ENCODE measurements around the gene EEIG2.
"Not testable (repeated sequence)": the region's sequence is repeated elsewhere in the genome, so short reads cannot be mapped to it uniquely, and the experiment has no call there.

The EEIG2 gene

DNA sequence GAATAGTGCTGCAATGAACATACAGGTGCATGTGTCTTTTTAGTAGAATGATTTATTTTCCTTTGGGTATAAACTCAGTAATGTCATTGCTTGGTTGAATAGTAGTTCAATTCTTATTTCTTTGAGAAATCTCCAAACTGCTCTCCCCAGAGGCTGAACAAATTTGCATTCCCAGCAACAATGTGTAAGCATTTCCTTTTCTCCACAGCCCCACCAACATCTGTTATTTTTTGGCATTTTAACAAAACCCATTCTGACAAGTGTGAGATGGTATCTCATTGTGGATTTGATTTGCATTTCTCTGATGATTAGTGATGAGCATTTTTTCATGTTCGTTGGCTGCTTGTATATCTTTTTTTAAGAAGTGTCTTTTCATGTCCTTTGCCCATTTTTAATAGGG, 21.9 kb upstream of the EEIG2 start:
- Histone ChIP-seq H3K9ac (ENCODE audit: low read length) (no peak overlapping the region), H3K4me3 (ENCODE audit: low read depth, low read length, poor library complexity, severe bottlenecking) (no peak overlapping the region), H3F3A (ENCODE audit: insufficient read depth, low read length) (no peaks in the 10 kb centered on the region), H3K27ac (ENCODE audit: low read depth, low read length, poor library complexity, severe bottlenecking) (no peak overlapping the region), H2AFZ (ENCODE audit: low read length) (no peak overlapping the region), H3K4me1 (ENCODE audit: insufficient read depth, low read length, severe bottlenecking) (no peaks in the 10 kb centered on the region), H3K4me2 (ENCODE audit: low read length) (no peak overlapping the region), H3K36me3 (ENCODE audit: insufficient read depth, low read length) (no peaks in the 10 kb centered on the region; the same call in 1 of the 2 replicates), H3K9me3 (ENCODE audit: low read length) (no peaks in the 10 kb centered on the region), H3K79me2 (ENCODE audit: insufficient read depth, low read length) (no peaks in the 10 kb centered on the region), H3K9me2 (ENCODE audit: low read depth, low read length) (no peaks in the 10 kb centered on the region), H4K20me1 (ENCODE audit: insufficient read depth, low read length) (no peaks in the 10 kb centered on the region), H3K27me3 (ENCODE audit: insufficient read depth, low read length) (no peaks in the 10 kb centered on the region)
- no peak for TF ChIP-seq EZH2 (IDR thresholded peaks at IDR 0.05; ENCODE audit: borderline replicate concordance, low read length)
- TF ChIP-seq, protein P1, sequence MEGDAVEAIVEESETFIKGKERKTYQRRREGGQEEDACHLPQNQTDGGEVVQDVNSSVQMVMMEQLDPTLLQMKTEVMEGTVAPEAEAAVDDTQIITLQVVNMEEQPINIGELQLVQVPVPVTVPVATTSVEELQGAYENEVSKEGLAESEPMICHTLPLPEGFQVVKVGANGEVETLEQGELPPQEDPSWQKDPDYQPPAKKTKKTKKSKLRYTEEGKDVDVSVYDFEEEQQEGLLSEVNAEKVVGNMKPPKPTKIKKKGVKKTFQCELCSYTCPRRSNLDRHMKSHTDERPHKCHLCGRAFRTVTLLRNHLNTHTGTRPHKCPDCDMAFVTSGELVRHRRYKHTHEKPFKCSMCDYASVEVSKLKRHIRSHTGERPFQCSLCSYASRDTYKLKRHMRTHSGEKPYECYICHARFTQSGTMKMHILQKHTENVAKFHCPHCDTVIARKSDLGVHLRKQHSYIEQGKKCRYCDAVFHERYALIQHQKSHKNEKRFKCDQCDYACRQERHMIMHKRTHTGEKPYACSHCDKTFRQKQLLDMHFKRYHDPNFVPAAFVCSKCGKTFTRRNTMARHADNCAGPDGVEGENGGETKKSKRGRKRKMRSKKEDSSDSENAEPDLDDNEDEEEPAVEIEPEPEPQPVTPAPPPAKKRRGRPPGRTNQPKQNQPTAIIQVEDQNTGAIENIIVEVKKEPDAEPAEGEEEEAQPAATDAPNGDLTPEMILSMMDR (IDR thresholded peaks at IDR 0.05; ENCODE audit: low read length), result no peak

- no peaks in the 10 kb centered on the region for H4K20me1 ChIP-seq (ENCODE audit: insufficient read depth, low read length)
- H2AFZ ChIP-seq (ENCODE audit: low read length), result no peak overlapping the region
- H3K4me2 ChIP-seq (ENCODE audit: low read length), result no peak overlapping the region
- H3K9me3 ChIP-seq (ENCODE audit: low read length), result no peaks in the 10 kb centered on the region
- H3K4me1 ChIP-seq (ENCODE audit: insufficient read depth, low read length, severe bottlenecking), result no peaks in the 10 kb centered on the region
- H3K4me3 ChIP-seq (ENCODE audit: low read depth, low read length, poor library complexity, severe bottlenecking), result no peak overlapping the region
- H3K79me2 ChIP-seq (ENCODE audit: insufficient read depth, low read length), result no peaks in the 10 kb centered on the region
- H3K36me3 ChIP-seq (ENCODE audit: insufficient read depth, low read length), result no peaks in the 10 kb centered on the region
- H3K9ac ChIP-seq (ENCODE audit: low read length), result no peak overlapping the region
- H3K27me3 ChIP-seq (ENCODE audit: insufficient read depth, low read length), result no peaks in the 10 kb centered on the region
- H3K27ac ChIP-seq (ENCODE audit: low read depth, low read length, poor library complexity, severe bottlenecking), result no peak overlapping the region
- H3F3A ChIP-seq (ENCODE audit: insufficient read depth, low read length), result no peaks in the 10 kb centered on the region
- TF ChIP-seq, protein P1 (IDR thresholded peaks at IDR 0.05; ENCODE audit: low read length), result no peak
- TF ChIP-seq EZH2 (IDR thresholded peaks at IDR 0.05; ENCODE audit: borderline replicate concordance, low read length), result no peak
- H3K9me2 ChIP-seq (ENCODE audit: low read depth, low read length), result no peaks in the 10 kb centered on the region
Measured at GRCh38 chr1:108540977-108541376, 18.9 kb upstream of the EEIG2 start.

DNA sequence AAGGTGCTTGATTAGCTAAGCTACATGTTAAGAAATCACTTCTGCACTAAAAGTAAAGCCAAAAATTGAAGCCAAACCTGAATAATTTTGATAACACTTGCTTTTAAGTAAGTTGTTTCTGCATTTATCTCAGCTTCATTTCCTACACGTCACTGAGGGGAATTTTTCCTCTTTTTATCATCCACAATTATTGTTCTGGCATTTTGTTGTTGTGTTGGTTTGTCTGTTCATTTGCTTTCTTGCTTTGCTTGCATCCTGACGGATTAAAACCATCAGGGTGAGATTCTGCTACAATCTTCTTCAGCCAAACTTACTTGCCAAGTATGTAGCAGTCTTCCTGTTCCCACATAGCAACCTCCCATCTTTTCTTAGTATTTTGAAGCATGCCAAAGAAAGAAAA, 18.0 kb upstream of the EEIG2 start:
- H2AFZ ChIP-seq (ENCODE audit: low read length), result no peak overlapping the region
- H3F3A ChIP-seq (ENCODE audit: insufficient read depth, low read length), result no peaks in the 10 kb centered on the region
- H3K9me3 ChIP-seq (ENCODE audit: low read length), result no peaks in the 10 kb centered on the region
- no peaks in the 10 kb centered on the region for H3K36me3 ChIP-seq (ENCODE audit: insufficient read depth, low read length)
- no peak for TF ChIP-seq EZH2 (IDR thresholded peaks at IDR 0.05; ENCODE audit: borderline replicate concordance, low read length)
- TF ChIP-seq, protein P1 (IDR thresholded peaks at IDR 0.05; ENCODE audit: low read length), result no peak
- H3K4me3 ChIP-seq (ENCODE audit: low read depth, low read length, poor library complexity, severe bottlenecking), result no peak overlapping the region
- H3K9me2 ChIP-seq (ENCODE audit: low read depth, low read length), result no peaks in the 10 kb centered on the region
- no peak overlapping the region for H3K27ac ChIP-seq (ENCODE audit: low read depth, low read length, poor library complexity, severe bottlenecking)
- H4K20me1 ChIP-seq (ENCODE audit: insufficient read depth, low read length), result no peaks in the 10 kb centered on the region
- H3K9ac ChIP-seq (ENCODE audit: low read length), result no peak overlapping the region
- no peaks in the 10 kb centered on the region for H3K79me2 ChIP-seq (ENCODE audit: insufficient read depth, low read length)
- H3K4me2 ChIP-seq (ENCODE audit: low read length), result no peak overlapping the region
- H3K27me3 ChIP-seq (ENCODE audit: insufficient read depth, low read length), result no peaks in the 10 kb centered on the region
- no peaks in the 10 kb centered on the region for H3K4me1 ChIP-seq (ENCODE audit: insufficient read depth, low read length, severe bottlenecking)

DNA sequence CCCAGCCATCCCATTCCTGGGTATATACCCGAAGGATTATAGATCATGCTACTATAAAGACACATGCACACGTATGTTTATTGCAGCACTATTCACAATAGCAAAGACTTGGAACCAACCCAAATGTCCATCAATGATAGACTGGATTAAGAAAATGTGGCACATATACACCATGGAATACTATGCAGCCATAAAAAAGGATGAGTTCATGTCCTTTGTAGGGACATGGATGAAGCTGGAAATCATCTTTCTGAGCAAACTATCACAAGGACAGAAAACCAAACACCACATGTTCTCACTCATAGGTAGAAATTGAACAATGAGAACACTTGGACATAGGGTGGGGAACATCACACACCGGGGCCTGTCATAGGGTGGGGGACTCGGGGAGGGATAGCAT, 12.4 kb upstream of the EEIG2 start:
- not testable (repeated sequence) for H3K9me2 ChIP-seq (ENCODE audit: low read depth, low read length); H3F3A ChIP-seq (ENCODE audit: insufficient read depth, low read length); H3K4me1 ChIP-seq (ENCODE audit: insufficient read depth, low read length, severe bottlenecking); H3K4me2 ChIP-seq (ENCODE audit: low read length); H3K27ac ChIP-seq (ENCODE audit: low read depth, low read length, poor library complexity, severe bottlenecking); H3K9ac ChIP-seq (ENCODE audit: low read length); H2AFZ ChIP-seq (ENCODE audit: low read length); H3K79me2 ChIP-seq (ENCODE audit: insufficient read depth, low read length); H3K36me3 ChIP-seq (ENCODE audit: insufficient read depth, low read length); H3K9me3 ChIP-seq (ENCODE audit: low read length); H4K20me1 ChIP-seq (ENCODE audit: insufficient read depth, low read length); H3K27me3 ChIP-seq (ENCODE audit: insufficient read depth, low read length); H3K4me3 ChIP-seq (ENCODE audit: low read depth, low read length, poor library complexity, severe bottlenecking)

Measured in OCI-LY1 (cell line).